DMS79 (cell line): Measurements from ENCODE around the gene MAD1L1.

ENCODE experiments used
- DNase-seq: peaks from one replicate; lab custom pipeline; 2025; lab: John Stamatoyannopoulos, UW

MAD1L1 gene

DNA sequence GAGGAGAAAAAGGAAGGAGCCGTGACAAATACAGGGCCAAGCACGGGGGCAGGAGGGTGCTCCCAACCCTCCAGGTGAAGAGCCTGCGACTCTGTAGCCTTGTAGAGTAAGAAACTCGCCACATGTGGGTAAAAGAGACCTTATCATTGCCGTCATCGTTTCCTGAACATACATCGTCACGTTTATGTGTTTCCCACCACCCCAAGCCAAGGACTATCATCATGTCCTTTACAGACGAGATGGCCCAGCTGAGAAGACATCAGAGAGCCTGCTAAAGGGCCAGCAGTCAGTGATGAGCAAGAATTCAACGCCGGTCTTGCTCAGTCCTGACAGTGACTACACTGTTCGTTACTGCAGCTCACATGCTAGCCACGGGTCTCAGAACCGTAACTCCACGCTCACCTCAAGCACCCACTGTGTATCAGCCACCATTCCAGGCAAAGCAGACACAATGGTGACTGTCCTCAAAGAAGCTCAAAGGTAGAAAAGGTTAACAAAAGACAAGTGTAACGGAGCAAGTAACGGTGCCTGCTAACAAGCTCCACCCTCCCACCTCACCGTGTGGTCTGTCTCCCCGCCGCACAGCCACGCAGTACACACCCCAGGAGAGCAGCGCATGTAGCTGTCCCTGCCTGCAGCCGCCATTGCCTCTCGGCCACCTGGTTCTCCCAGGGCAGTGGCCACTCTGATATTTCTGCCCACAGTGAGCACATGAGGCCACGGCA is 147.8 kb downstream of the MAD1L1 start:
- DNase-seq = no peak

DNA sequence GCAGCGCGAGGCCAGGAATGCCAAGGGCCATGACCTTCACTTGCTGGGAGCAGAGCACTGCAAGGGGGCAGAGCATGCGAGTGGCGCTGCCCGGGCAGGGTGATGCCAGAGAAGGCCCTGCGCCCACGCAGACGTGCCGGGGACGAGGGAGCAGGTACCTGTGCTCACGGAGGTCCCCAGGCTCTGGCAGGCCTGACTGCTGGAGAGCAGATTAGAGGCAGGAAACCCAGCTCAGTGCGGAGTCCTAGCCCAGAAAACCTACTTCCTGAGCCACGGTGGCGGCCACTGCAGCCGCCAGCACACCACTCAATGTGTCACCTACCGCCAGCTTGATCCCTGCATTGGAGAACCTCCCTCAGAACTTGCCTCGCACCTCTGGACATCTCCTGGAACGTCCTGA is 148.4 kb downstream of the MAD1L1 start:
- no peak for DNase-seq

GRCh38 chr7:2083362-2083761 is 149.4 kb downstream of the MAD1L1 start:
- DNase-seq = no peak

GRCh38 chr7:2082139-2082998 is 150.4 kb downstream of the MAD1L1 start:
- no peak for DNase-seq

DNA sequence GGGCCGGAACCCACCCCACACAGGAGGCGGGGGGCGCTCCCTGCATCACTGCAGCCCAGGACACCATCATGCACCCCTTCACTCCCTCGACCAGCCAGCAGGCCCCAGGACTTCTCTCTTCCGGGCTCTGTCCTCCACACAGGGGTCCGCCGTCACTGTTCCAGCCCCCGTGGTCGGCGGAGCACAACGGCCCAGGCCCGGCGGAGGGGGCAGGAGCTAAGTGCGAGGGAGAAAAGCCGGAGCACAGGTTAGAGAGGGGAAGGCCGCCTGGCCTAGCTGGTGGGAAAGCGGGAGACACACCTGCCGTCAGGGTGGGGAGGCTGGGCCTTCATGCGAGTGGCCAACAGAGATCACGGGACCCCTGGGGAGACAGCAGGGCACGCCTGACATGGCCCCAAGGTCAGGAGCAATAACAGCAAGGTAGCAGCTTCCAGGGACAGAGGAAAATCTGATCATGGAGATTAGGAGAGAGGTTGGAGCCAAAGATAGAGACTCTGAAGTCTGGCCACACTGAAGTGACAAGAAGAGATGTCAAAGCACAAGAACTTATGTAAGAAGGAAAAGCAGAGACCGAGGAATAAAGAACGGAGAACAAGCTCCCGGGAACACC is 151.1 kb downstream of the MAD1L1 start:
- DNase-seq = no peak

DNA sequence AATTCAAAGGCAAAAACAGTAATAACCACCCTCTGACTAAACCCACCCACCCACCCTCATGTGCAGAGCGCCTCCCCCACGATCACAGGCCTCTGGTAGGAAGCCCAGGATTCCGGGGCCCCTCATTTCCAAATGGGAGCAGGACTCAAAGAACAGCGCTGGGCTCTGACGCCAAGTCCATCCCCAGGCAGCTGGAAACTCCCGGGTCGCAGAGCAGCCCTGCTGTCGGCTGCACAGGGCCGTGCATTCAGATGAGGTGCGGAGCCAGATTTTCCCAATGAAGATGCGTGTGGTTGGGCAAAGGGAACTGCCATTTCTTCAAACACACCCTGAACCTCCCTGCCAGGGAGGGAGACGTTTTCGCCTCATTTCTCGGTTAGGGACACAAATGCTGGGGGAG is 152.3 kb downstream of the MAD1L1 start:
- no peak for DNase-seq

DNA sequence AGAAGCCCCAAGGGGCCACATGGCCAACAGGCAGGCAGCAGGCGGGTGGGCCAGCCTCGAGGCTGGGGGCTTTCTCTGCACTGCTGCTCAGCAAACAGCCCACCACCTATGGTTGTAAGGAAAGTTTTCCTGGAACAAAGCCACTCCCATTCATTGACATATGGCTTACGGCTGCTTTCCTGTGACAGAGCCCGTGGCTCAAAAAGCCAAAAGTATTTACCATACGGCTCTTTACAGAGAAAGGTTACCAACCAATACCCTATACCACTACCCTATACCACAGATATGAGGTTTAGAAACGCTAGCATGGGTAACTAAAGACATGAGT is 152.7 kb downstream of the MAD1L1 start:
- no peak for DNase-seq

DNA sequence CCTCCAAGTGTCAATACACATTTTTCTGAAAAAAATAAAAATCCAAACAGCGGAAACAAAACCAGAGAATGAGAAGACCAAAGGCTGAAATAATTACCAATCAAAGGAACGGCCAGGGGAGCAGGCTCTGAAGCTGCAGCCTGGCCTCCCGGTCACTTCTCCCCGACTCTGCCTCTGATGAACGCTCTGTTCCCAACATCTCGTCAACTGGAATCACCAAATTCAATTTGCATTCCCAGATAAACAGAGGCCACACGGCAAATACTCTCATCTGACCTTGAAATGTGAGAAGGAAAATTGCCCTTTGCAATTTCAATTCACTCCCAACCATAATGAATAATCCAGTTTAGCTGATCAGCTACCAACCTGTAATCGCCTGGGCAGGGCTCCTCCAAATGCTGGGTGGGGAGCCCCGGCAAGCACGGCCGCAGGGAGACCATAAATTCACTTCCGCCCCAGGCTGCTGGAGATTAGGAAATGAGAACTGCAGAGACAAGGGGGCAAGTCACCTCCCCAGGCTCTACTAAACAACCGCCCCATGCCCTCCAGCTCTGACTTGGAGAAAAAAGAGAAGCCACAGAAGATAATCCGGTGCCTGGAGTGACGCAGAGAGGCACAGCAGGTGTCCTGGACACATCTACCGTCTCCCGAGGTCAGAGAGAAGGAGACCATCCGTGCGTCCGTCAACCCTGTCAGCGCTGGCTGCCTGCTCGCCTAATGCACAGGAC is 153.2 kb downstream of the MAD1L1 start:
- DNase-seq = no peak

- no peak for DNase-seq
Observed at GRCh38 chr7:2078899-2079298, 153.8 kb downstream of the MAD1L1 start.

DNA sequence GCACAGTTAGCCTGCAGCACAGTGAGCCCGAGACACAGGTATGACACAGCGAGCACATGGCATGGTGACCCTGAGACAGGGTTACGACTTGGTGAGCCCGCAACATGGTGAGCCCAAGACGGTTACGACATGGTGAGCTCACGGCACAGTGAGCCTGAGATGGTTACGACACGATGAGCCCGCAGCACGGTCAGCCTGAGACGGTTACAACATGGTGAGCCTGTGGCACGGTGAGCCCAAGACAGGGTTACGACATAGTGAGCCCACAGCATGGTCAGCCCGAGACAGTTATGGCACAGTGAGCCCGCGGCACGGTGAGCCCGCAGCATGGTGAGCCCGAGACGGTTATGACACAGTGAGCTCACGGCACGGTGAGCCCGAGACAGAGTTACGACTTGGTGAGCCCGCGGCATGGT is 156.1 kb downstream of the MAD1L1 start:
- DNase-seq = no peak

DNA sequence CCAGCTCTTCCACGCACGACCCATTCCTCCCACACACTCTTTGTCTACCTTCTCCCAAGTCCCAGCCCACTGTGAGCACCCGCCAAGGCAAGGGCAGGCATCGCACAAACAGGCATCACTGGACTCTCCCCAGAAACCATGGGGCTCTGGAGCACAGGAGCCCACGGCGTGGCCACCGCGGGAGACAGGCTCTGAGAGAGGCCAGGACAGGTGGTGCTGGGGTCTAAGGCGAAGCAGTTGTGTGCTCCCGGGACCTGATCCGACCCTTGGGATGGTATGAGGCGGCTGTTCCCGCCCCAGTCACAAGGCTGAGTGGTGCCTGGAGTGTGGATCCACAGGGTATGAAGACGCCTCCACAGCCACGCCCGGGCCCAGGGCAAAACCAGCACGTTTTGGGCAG is 156.9 kb downstream of the MAD1L1 start:
- DNase-seq = no peak

DNA sequence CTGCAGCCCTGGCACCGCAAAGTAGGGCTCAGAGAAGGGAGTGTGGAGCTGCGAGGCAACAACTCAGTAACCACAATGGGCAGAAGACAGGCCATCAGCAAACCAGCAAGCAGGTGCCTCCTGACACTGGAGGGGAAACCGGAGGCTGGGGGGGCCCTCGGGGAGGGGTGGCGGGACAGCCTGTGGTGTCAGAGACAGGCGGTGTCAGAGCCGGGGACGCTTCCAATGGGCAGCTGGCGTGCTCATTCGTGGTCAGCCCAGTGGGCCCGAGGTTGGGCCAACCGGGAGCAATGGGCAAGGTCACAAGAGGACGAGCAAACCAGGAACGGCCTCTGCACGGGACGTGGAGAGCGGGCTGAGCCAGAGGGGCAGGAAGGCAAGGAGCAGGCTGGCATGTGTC is 158.1 kb downstream of the MAD1L1 start:
- DNase-seq = no peak

GRCh38 chr7:2072798-2073197 is 159.9 kb downstream of the MAD1L1 start:
- DNase-seq = no peak

GRCh38 chr7:2072042-2072441 is 160.7 kb downstream of the MAD1L1 start:
- DNase-seq = no peak

GRCh38 chr7:2071133-2071832 is 161.5 kb downstream of the MAD1L1 start:
- DNase-seq = no peak

DNA sequence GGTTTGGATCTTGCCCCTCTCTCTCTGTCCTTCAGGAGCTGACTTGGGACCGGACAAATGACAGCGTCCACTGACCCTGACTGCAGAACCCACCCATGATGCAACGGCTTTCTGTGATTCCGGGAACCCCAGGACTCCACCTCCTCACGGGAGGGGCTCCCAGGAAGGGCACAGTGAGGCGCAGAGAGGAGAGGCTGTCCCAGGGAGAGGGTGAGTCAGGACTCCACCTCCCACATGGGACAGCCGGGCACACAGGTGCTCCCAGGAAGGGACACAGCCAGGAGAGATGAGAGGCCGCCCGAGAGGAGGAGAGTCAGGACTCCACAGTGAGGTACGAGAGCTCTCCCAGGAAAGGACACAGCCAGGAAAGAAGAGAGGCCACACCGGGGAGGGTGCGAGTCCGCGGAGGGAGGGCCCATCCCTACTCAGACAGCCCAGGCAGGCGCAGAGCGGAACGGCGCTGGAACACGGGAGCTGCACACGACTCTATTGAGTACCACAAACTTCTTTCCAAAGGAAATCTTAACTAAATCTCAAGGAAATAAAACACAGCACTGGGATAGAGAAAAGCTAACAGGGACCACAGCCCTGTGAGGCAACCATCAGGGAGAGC is 162.5 kb downstream of the MAD1L1 start:
- no peak for DNase-seq

- no peak for DNase-seq
Observed at GRCh38 chr7:2069472-2069860, 163.3 kb downstream of the MAD1L1 start.

DNA sequence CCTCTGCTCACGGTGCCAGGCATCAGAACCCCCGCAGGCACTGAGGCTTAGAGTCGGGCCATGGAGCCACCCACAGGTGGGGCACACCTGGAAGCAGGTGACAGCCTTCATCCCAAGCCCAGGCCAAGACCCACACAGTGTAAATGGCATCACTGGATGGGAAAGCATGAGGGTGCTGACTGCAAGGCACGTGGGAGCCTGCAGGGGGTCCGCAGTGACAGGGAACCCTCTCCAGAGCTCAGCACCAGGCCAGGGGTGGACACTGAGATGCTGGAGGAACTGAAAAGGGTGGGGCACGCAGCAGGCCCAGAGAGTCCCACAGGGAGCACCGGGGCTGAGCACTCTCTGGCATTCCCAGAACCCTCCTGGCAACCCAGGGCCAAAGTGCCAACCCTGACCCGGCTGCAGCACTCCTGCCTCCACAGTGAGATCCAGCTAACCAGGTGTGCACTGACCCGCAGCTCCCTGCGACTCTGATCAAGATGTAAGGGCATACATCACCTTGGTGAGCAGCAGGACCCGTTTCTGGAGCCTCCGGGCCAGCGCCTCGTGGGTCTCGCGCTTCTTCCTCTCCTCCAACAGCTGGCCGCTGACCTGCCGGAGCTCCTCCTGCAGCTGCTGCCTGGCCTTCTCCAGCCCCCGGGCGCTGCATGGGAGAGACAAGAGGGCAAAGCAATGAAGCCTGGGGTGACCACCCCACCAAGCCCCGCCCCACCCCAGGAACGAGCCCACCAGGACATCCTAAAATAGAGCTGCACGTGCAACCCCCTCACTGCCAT is 163.9 kb downstream of the MAD1L1 start:
- no peak for DNase-seq

- no peak for DNase-seq
Observed at GRCh38 chr7:2066251-2066919, 166.4 kb downstream of the MAD1L1 start.

- no peak for DNase-seq
Observed at GRCh38 chr7:2065528-2065927, 167.2 kb downstream of the MAD1L1 start.
